ENCODE measurements around the gene SLC38A5.

The SLC38A5 gene

GRCh38 chrX:48490661-48491060 lies 20.6 kb upstream of the SLC38A5 start:
- no peak for DNase-seq

DNA sequence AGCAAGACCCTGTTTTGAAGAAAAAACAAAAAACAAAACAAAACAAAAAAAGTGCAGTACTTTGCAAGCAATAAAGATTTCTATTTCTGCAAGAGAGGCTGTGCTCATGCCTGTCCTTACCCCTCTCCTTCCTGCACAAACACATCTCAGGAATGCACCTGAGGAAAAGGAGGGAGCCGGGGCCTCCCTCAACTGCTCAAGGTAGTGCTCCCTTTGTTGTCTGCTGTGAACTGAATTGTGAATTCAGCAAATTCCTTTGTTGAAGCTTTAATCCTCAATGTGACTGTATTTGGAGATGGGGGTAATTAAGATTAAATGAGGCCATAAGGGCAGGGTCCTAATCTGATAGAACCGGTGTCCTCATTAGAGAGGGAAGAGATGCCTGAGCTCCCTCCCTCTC lies 19.8 kb upstream of the SLC38A5 start:
- DNase-seq, result no peak

DNA sequence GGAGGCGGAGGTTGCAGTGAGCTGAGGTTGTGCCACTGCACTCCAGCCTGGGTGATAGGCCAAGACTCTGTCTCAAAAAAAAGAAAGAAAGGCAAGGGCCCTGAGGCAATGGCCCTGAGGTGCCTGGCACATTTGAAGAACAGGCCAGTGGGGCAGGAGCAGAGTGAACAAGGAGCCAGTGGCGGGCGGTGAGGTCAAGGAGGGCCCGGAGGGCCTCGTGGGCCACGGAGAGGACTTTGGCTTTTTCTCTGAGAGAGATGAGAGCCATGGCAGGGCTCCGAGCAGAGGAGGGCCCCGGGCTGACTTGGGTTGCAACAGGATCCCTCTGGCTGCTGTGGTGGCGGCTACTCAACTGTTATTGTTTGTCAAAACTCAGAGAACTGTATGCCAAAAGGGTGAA lies 19.2 kb upstream of the SLC38A5 start:
- DNase-seq, result no peak

GRCh38 chrX:48488034-48488433 lies 18.0 kb upstream of the SLC38A5 start:
- no peak for DNase-seq

- no peak for DNase-seq
These were observed 17.3 kb upstream of the SLC38A5 start for GRCh38 chrX:48487362-48487798.

- no peak for DNase-seq
These were observed 12.5 kb upstream of the SLC38A5 start for GRCh38 chrX:48482526-48482925.

- no peak for DNase-seq
These were observed 10.5 kb upstream of the SLC38A5 start for GRCh38 chrX:48480583-48480982.

DNA sequence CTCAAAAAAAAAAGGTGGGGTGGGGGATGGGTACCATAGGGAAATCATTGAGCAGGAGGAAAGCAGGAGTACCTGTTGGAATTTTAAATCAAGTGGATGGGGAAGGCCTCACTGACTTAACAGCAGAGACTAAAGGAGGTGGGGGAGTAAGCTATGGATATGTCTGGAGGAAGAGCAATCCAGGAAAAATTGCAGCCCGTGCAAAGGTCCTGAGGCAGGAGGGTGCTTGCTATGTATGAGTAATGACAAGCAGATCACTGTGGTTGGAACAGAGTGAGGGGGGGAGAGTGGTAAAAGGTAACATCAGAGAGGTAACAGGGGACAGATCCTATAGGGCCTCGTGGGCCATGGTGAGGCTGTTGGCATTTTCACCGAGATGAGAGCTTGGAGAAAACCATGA lies 10.1 kb upstream of the SLC38A5 start:
- DNase-seq, result no peak

DNA sequence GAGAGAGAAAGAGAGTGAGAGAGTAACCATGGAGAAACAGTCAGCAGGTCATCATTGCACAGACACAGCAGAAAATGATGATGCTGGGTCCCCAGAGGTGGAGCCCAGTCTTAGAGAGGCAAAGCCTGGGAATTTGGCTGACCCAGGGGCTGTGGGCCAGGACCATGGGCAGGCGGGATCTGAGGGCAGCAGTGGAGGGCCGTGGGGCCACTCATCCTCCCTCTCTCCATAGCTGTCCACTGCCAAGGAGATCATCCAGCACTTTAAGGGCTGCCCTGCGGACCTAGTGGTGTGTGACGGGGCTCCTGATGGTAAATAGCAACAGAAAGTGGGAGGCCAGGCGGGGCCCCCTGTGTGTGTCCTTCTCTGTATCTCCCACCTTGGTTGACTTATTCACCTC lies 8.7 kb upstream of the SLC38A5 start:
- DNase-seq, result no peak

DNA sequence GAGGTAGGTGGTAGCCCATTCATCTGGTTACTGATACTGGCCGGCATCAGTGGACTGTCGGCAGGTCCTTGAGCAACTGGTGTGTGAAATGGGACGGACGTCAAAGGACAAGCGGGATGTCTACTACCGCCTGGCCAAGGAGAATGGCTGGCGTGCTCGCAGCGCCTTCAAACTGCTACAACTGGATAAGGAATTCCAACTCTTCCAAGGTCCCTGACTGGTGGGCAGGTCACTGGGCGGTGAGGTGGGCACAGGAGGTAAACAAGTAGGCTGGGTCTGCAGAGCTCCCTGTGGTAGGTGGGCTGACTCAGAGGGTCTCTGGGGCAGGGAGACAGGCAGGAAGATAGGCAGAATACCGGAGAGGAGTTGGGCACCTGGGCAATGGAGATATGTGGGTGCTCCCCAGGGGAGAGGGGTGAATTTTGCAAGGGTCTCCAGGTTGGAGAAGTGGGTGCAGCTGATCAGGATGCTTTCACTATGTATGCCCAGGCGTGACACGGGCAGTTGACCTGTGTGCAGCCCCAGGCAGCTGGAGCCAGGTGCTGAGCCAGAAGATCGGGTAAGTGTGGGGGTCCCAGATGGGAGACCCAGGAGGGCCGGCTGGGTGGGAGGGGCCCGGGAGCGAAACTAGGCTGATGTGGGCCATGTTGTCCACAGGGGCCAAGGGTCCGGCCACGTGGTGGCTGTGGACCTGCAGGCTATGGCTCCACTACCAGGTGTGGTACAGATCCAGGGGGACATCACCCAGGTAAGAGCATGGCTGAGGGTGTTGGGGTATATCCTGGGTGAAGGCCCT lies 8.1 kb upstream of the SLC38A5 start:
- DNase-seq, result no peak

- no peak for DNase-seq
These were observed 6.9 kb upstream of the SLC38A5 start for GRCh38 chrX:48476919-48477318.

DNA sequence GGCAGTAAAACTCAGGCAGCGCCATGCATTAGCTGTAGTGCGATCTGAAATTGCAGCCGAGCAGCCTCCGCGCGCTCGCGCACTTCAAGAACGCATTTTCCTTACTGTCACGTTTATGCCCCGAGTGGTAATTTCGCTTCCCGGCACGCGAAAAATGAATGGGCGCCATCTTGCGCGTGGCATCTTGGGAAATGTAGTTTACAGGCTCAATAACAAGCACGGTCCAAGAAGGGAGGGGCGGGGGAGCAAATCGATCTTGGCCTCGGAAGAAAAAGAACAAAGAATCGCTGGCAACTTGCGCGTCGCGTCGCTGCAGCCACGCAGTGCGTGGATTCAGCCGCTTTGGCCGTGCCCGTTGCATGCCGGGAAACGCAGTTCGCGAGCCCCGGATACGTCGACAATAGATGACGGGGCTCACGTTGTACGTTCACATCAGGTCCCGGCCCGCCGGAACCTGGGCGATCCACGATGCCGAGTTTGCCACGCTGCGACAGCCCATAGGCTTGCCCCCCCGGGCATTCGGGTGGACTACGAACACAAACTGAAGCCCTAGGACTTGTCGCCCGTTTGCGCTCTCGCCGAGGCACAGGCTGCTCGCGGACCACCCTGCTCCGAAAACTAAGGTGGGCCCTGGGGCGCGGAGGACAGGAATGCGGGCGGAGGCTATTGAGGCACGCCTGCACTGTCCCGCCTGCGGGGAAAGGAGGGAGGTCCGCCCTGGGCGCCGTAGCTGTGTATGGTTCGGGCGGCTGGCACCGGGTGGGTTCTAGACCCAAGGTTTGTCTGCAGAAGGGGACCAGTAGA lies 5.9 kb upstream of the SLC38A5 start, which contains the start of gene FTSJ1:
Gene FTSJ1, plus strand, starts transcription at position 426 of the 804 bp plus-strand sequence. CDS start 1,849 bp downstream, outside the sequence.
- peak; percentile 85 to 88 for DNase-seq

DNA sequence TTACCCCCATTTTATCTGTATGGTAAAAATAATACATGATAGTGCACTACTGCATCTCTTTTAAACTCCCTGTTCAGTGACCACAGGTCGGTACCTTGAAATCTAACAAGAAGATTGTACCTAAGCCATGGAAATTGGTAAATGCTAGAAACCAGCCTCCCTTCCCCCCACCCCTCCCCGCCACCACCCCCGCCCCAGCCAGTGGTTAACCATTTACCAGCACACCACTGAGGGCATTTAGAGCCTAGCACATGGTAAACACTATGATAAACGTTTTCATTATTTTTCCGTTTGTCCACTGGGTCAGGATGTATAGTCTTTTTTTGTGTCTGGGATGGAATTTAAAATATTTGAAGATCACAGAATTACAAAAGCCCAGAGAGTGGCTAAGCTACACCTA lies 5.2 kb upstream of the SLC38A5 start:
- peak in 1 of 2 donors; percentile 19 for DNase-seq

- DNase-seq, result no peak
These were observed 4.5 kb upstream of the SLC38A5 start for GRCh38 chrX:48474581-48474980.

- DNase-seq, result no peak
These were observed 4.1 kb upstream of the SLC38A5 start for GRCh38 chrX:48474127-48474526.

DNA sequence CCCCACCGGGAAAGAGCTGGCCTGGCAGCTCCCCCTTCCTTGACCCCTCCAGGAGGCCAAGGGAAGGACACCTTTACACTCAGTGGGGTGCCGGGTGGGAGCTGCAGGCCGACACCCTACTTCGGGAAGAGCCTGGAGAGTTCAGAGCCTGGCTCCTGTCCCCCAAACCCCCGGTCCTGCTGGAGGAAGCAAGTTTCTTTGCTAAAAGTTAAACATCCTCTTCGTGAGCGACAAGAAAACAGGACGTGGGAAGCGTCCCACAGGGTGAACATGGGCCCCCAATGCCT lies 3.6 kb upstream of the SLC38A5 start:
- DNase-seq, result no peak

DNA sequence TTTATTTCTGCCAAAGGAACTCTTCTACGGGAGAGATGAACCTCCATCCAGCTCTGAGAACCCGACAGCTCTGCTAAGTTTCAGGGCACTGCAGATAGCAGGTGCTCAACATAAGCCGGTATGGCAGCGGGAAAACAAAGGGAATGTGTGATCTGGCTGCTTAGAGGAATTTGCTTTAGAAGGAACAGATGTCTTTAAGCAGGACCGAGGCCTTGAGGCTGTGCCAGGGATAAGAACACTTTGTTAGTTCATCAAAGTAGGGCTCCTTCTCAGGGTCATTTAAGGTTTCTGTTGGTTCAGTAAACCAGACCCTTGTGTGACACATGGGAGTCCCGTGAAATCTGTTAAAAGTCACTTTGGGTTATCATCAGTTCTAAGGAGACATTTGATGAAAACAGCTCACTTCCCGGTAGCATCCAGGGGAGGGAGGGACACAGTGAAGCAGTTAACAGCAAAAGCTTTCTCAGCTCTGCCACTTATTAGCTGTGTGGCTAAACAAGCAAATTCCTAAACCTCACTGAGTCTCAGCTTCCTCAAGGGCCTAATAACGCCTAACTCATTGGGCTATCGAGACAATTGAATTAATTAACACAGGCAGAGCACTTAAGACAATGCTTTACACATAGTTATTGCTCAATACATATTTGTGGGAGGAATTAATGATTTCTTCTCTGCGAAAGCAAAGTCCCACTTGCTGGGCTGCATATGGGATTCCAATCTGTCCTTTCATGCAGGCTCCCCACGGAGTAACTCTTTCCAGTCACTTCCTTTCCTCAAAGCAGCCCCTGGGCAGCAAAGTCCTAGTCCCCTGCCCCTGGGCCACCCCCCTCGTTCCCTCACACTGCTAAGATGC lies 3.0 kb upstream of the SLC38A5 start:
- DNase-seq, result no peak

DNA sequence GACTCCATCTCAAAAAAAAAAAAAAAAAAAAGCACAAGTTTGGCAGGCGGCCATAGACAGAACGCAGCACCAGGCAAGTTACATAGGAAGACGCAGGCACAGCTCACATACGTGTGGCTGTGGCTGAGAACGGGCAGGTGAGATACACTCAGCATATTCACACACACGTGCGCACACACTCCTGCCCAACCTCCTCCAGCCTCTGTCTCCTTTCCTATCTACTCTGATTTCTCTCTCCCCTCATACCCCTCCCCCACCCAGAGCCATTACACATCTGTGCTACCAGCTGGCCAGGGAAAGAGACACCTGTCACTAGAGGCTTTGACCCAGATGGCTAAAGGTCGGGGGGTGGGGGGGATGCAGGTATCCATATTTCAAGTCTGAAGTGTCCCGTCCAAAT lies 2.2 kb upstream of the SLC38A5 start:
- no peak for DNase-seq

- no peak for DNase-seq
These were observed 1.4 kb upstream of the SLC38A5 start for GRCh38 chrX:48471504-48471903.

GRCh38 chrX:48470833-48471118 lies 716 bp upstream of the SLC38A5 start:
- no peak for DNase-seq

- DNase-seq, result peak; percentile 43 to 55
These were observed 1.1 kb downstream of the SLC38A5 start for GRCh38 chrX:48468693-48469691.

GRCh38 chrX:48468247-48468671 lies 1.8 kb downstream of the SLC38A5 start:
- DNase-seq, result peak; percentile 55 to 66
